ENCODE results near the gene MAP3K14. TPM values are rescaled to one million over a fixed set of nuclear protein-coding genes. Genes with fewer than 3 reads are reported as not detected.
A peak's percentile ranks its signal among the peaks of the same experiment; 100 is the strongest.

MAP3K14 gene
- polyA plus RNA-seq, 4 donors = 6.4 to 19.2 (median 11.1) TPM

DNA sequence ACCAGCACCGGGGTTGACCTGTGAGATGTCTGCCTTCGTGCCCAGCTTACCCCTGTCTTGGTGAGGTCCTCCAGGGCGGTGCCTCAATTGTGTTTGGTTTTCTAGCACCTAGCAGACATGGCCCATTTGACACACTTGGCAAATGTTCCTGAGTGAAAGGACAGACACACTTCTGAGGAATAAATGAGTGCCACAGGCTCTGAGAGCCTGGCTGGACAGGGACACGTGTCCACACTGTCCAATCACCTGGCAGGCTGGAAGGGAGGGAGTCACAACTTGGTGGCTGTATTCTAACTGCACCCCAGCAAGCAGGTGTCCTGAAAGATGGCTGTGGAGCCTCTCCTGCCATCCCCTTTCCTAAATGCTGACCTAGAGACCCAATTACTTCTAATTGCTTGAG, 7.4 kb downstream of the MAP3K14 start:
- H3K27ac ChIP-seq (ENCODE audit: low read depth in 1 of 3, low read length in 2 of 3) = peak overlapping the region in 2 of 3 donors; percentile 0 to 37
- WGBS, 3 donors = 53 to 86% (median 61%) methylated on average over 4 of the region's 4 CpGs
- peaks cover 30 to 53% (median 48%) of the 10 kb centered on the region in 3 donors for H3K4me1 ChIP-seq (ENCODE audit: control insufficient read depth in 3 of 3, insufficient read depth in 2 of 3, low read depth in 1 of 3, low read length in 2 of 3)
- FAIRE-seq (no peak), DNase-seq (peak in 1 of 2 donors; percentile 42)
- no peaks in the 10 kb centered on the region for H3K9me3 ChIP-seq (ENCODE audit: control insufficient read depth in 2 of 2, insufficient read depth in 1 of 2, low read depth in 1 of 2, low read length in 1 of 2)
- no peak overlapping the region for H3K4me3 ChIP-seq (ENCODE audit: low read depth in 1 of 3, low read length in 3 of 3)
- H3K36me3 ChIP-seq (ENCODE audit: control insufficient read depth in 3 of 3, insufficient read depth in 2 of 3, low read depth in 1 of 3, low read length in 3 of 3) = peaks cover 0 to 20% (median 0%) of the 10 kb centered on the region in 3 donors
- no peaks in the 10 kb centered on the region for H3K27me3 ChIP-seq (ENCODE audit: control insufficient read depth in 3 of 3, insufficient read depth in 3 of 3, low read length in 3 of 3)

DNA sequence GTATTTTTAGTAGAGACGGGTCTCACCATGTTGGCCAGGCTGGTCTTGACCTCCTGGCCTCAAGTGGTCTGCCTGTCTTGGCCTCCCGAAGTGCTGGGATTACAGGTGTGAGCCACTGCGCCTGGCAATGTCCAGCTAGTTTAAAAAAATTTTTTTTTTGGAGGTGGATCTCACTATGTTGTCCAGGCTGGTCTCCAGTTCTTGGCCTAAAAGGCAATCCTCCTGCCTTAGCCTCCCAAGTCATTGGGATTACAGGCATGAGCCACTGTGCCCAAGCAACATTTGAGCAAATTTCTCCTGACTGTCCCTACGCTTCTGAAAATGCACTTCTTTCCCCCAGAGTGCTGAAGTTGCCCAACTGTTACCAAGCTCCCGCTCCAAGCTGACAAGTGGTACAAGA, 8.0 kb downstream of the MAP3K14 start:
- no peaks in the 10 kb centered on the region for H3K9me3 ChIP-seq (ENCODE audit: control insufficient read depth in 2 of 2, insufficient read depth in 1 of 2, low read depth in 1 of 2, low read length in 1 of 2)
- H3K4me3 ChIP-seq (ENCODE audit: low read depth in 1 of 3, low read length in 3 of 3) = no peak overlapping the region
- no peak for DNase-seq
- H3K27ac ChIP-seq (ENCODE audit: low read depth in 1 of 3, low read length in 2 of 3) = peak overlapping the region in 2 of 3 donors; percentile 0 to 37
- no peak for FAIRE-seq
- H3K27me3 ChIP-seq (ENCODE audit: control insufficient read depth in 3 of 3, insufficient read depth in 3 of 3, low read length in 3 of 3) = no peaks in the 10 kb centered on the region
- H3K4me1 ChIP-seq (ENCODE audit: control insufficient read depth in 3 of 3, insufficient read depth in 2 of 3, low read depth in 1 of 3, low read length in 2 of 3) = peaks cover 30 to 52% (median 43%) of the 10 kb centered on the region in 3 donors
- peaks cover 0 to 20% (median 0%) of the 10 kb centered on the region in 3 donors for H3K36me3 ChIP-seq (ENCODE audit: control insufficient read depth in 3 of 3, insufficient read depth in 2 of 3, low read depth in 1 of 3, low read length in 3 of 3)
- WGBS, 3 donors = 93 to 97% (median 96%) methylated on average over 5 of the region's 5 CpGs

DNA sequence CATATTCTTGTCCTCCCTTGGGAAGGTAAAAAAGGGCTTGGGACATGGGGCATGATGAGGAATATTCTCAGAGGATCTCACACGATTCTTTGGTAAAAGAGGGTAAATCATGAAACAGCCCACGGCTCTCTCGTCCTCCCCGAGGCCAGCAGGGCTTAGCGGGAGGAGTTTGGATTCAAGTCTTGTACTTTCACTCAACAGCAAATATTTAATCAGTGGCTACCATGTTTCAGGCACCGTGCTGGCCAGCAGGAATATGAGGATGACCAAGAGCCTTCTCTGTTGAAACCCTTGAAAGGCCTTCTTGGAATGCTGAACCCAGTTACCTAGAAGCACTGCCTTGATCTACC, 8.8 kb downstream of the MAP3K14 start:
- FAIRE-seq = no peak
- Histone ChIP-seq H3K36me3 (ENCODE audit: control insufficient read depth in 3 of 3, insufficient read depth in 2 of 3, low read depth in 1 of 3, low read length in 3 of 3) (peaks cover 0 to 21% (median 0%) of the 10 kb centered on the region in 3 donors), H3K9me3 (ENCODE audit: control insufficient read depth in 2 of 2, insufficient read depth in 1 of 2, low read depth in 1 of 2, low read length in 1 of 2) (no peaks in the 10 kb centered on the region), H3K4me3 (ENCODE audit: low read depth in 1 of 3, low read length in 3 of 3) (no peak overlapping the region), H3K27me3 (ENCODE audit: control insufficient read depth in 3 of 3, insufficient read depth in 3 of 3, low read length in 3 of 3) (no peaks in the 10 kb centered on the region), H3K27ac (ENCODE audit: low read depth in 1 of 3, low read length in 2 of 3) (peak overlapping the region in 2 of 3 donors; percentile 69 to 82), H3K4me1 (ENCODE audit: control insufficient read depth in 3 of 3, insufficient read depth in 2 of 3, low read depth in 1 of 3, low read length in 2 of 3) (peaks cover 30 to 48% (median 34%) of the 10 kb centered on the region in 3 donors)
- WGBS, 3 donors = 41 to 57% (median 43%) methylated on average over 6 of the region's 6 CpGs
- DNase-seq = no peak

DNA sequence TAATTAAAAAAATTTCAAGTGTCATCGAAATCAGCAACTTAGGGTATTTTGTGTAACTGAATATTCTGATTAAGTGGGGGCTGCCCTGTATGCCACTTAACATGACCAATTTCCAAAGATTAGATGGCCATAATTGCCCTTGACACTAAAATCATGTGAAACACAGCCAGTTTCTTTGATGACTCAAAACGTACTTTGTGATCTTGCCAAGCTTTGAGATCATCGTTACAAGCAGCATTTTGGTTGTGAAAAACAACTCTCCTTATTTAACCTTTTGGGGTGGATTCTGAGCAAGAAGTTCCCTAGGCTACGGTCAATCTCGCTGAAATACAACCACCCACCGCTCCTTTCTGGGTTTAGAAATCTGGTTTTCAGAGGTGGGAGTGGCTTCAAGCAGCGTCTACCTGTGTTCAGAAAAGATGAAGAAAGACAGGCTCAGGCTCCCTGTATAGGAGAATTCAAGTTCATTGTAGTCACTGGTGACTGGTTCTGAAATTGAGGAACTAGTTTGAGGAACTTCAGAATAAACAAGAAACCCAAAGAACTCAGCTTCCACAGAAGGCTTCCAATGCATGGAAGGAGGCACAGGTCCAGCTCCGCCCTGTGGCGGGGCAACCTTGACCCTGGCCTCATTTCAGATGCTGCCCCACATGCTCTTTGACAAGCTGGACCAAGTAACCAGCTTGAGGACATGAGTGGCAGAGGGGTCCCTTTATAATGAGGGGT, 9.4 kb downstream of the MAP3K14 start:
- peak in 1 of 2 donors; percentile 55 for DNase-seq
- no peaks in the 10 kb centered on the region for H3K9me3 ChIP-seq (ENCODE audit: control insufficient read depth in 2 of 2, insufficient read depth in 1 of 2, low read depth in 1 of 2, low read length in 1 of 2)
- peaks cover 0 to 26% (median 0%) of the 10 kb centered on the region in 3 donors for H3K36me3 ChIP-seq (ENCODE audit: control insufficient read depth in 3 of 3, insufficient read depth in 2 of 3, low read depth in 1 of 3, low read length in 3 of 3)
- no peak overlapping the region for H3K4me3 ChIP-seq (ENCODE audit: low read depth in 1 of 3, low read length in 3 of 3)
- peaks cover 29 to 47% (median 30%) of the 10 kb centered on the region in 3 donors for H3K4me1 ChIP-seq (ENCODE audit: control insufficient read depth in 3 of 3, insufficient read depth in 2 of 3, low read depth in 1 of 3, low read length in 2 of 3)
- H3K27me3 ChIP-seq (ENCODE audit: control insufficient read depth in 3 of 3, insufficient read depth in 3 of 3, low read length in 3 of 3) = no peaks in the 10 kb centered on the region
- 15 to 28% (median 19%) methylated on average over 9 of the region's 9 CpGs for WGBS, 3 donors
- peak overlapping the region in 2 of 3 donors; percentile 69 to 82 for H3K27ac ChIP-seq (ENCODE audit: low read depth in 1 of 3, low read length in 2 of 3)
- no peak for FAIRE-seq

DNA sequence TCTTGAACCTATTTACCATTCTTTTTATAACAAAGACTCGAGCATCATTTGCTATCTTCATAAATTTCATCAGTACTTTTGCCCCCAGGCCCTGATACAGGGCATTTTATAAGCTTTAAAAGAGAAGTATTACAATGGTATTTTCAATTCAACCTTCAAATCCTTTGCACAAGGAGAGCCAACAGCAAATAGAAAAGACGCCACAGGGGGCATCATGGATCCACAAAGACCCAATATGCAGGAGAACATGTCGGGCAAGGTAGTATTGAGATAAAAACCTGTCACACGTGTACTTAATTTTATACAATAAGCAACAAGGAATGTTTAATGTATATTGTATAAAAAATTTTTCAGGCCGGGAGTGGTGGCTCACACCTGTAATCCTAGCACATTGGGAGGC, 10.2 kb downstream of the MAP3K14 start:
- DNase-seq = no peak
- WGBS, 3 donors = 43 to 69% (median 64%) methylated on average over 5 of the region's 5 CpGs
- peaks cover 22 to 43% (median 30%) of the 10 kb centered on the region in 3 donors for H3K4me1 ChIP-seq (ENCODE audit: control insufficient read depth in 3 of 3, insufficient read depth in 2 of 3, low read depth in 1 of 3, low read length in 2 of 3)
- H3K4me3 ChIP-seq (ENCODE audit: low read depth in 1 of 3, low read length in 3 of 3) = no peak overlapping the region
- no peaks in the 10 kb centered on the region for H3K27me3 ChIP-seq (ENCODE audit: control insufficient read depth in 3 of 3, insufficient read depth in 3 of 3, low read length in 3 of 3)
- peaks cover 0 to 26% (median 0%) of the 10 kb centered on the region in 3 donors for H3K36me3 ChIP-seq (ENCODE audit: control insufficient read depth in 3 of 3, insufficient read depth in 2 of 3, low read depth in 1 of 3, low read length in 3 of 3)
- no peaks in the 10 kb centered on the region for H3K9me3 ChIP-seq (ENCODE audit: control insufficient read depth in 2 of 2, insufficient read depth in 1 of 2, low read depth in 1 of 2, low read length in 1 of 2)
- FAIRE-seq = no peak
- H3K27ac ChIP-seq (ENCODE audit: low read depth in 1 of 3, low read length in 2 of 3) = peak overlapping the region in 2 of 3 donors; percentile 24 to 38

DNA sequence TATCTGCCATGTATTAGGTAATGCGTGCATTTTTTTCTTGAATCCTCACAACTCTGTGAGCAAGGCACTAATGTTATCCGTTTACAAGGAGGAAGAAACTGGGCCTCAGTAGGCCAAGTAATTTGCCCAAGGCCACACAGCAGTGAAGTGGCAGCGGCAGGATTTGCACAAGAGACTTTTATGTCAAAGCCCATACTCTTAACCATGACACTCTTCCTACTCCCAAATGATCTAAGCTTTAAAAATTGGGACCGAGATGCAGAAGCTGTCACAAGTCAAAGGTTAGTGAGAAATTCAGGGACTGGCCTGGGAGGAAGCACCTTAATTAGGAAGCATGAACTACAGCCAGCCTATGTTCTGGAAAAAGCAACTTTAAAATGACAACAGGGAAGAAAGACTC, 10.7 kb downstream of the MAP3K14 start:
- no peak for FAIRE-seq
- DNase-seq = no peak
- no peaks in the 10 kb centered on the region for H3K9me3 ChIP-seq (ENCODE audit: control insufficient read depth in 2 of 2, insufficient read depth in 1 of 2, low read depth in 1 of 2, low read length in 1 of 2)
- H3K4me3 ChIP-seq (ENCODE audit: low read depth in 1 of 3, low read length in 3 of 3) = no peak overlapping the region
- H3K27me3 ChIP-seq (ENCODE audit: control insufficient read depth in 3 of 3, insufficient read depth in 3 of 3, low read length in 3 of 3) = no peaks in the 10 kb centered on the region
- H3K36me3 ChIP-seq (ENCODE audit: control insufficient read depth in 3 of 3, insufficient read depth in 2 of 3, low read depth in 1 of 3, low read length in 3 of 3) = peaks cover 0 to 22% (median 0%) of the 10 kb centered on the region in 3 donors
- H3K27ac ChIP-seq (ENCODE audit: low read depth in 1 of 3, low read length in 2 of 3) = peak overlapping the region in 2 of 3 donors; percentile 1 to 38
- WGBS, 3 donors = 40 to 56% (median 50%) methylated on average over 4 of the region's 4 CpGs
- H3K4me1 ChIP-seq (ENCODE audit: control insufficient read depth in 3 of 3, insufficient read depth in 2 of 3, low read depth in 1 of 3, low read length in 2 of 3) = peaks cover 17 to 39% (median 28%) of the 10 kb centered on the region in 3 donors

DNA sequence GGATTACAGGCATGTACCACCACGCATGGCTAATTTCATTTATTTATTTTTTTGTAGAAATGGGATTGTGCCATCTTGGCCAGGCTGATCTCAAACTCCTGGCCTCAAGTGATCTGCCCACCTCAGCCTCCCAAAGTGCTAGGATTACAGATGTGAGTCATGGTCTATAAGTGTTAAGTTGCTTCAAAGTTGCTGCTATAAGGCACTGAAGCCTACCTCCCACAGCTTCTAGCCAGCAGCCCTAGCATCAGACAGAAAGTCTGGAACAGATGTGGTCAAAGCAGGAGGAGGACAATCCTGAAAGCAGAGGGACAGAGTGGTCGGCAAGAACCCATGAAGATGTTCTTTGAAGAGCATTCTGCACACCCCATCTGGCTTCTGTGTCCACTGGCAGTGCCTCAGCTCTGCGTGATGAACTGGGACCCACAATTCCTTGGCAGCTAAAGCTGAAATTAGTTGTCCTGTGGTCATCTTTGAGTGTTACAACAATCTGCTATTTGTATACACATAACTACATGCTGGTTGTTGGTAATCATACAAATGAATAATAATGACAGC, 11.2 kb downstream of the MAP3K14 start:
- Histone ChIP-seq H3K9me3 (ENCODE audit: control insufficient read depth in 2 of 2, insufficient read depth in 1 of 2, low read depth in 1 of 2, low read length in 1 of 2) (no peaks in the 10 kb centered on the region), H3K36me3 (ENCODE audit: control insufficient read depth in 3 of 3, insufficient read depth in 2 of 3, low read depth in 1 of 3, low read length in 3 of 3) (peaks cover 0 to 22% (median 0%) of the 10 kb centered on the region in 3 donors), H3K4me3 (ENCODE audit: low read depth in 1 of 3, low read length in 3 of 3) (no peak overlapping the region), H3K4me1 (ENCODE audit: control insufficient read depth in 3 of 3, insufficient read depth in 2 of 3, low read depth in 1 of 3, low read length in 2 of 3) (peaks cover 12 to 35% (median 28%) of the 10 kb centered on the region in 3 donors), H3K27ac (ENCODE audit: low read depth in 1 of 3, low read length in 2 of 3) (peak overlapping the region in 1 of 3 donors; percentile 70), H3K27me3 (ENCODE audit: control insufficient read depth in 3 of 3, insufficient read depth in 3 of 3, low read length in 3 of 3) (no peaks in the 10 kb centered on the region)
- 74 to 77% (median 74%) methylated on average over 3 of the region's 3 CpGs for WGBS, 3 donors
- FAIRE-seq (no peak), DNase-seq (no peak)

DNA sequence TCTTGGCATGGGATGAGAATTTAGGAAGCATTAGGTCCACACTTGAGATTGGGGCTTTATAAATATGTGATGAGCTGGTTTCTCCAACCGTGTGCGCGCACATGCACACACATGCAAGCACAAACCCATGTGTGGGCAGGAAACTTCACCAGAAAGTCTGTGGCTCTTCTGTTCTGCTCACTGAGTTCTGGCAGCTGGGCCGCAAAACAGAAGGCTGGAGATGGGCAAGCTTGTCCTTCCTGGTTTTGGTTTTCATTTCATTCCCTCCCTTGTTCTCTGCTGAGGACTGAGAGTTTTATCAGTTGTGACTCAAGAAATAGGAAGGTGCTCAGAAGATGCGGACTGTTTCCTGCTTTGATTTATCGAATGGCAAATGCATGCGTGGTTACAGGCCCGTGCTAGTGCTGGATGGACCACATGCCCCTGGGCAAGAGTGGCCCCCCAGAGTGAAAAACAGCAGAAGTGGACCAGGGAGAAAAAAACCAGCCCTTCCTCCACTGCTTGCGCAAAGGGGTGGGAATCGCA, 14.1 kb downstream of the MAP3K14 start:
- H3K4me3 ChIP-seq (ENCODE audit: low read depth in 1 of 3, low read length in 3 of 3) = no peak overlapping the region
- H3K36me3 ChIP-seq (ENCODE audit: control insufficient read depth in 3 of 3, insufficient read depth in 2 of 3, low read depth in 1 of 3, low read length in 3 of 3) = peaks cover 0 to 27% (median 0%) of the 10 kb centered on the region in 3 donors
- no peaks in the 10 kb centered on the region for H3K27me3 ChIP-seq (ENCODE audit: control insufficient read depth in 3 of 3, insufficient read depth in 3 of 3, low read length in 3 of 3)
- DNase-seq (peak in 1 of 2 donors; percentile 85), FAIRE-seq (no peak)
- peak overlapping the region in 2 of 3 donors; percentile 78 to 83 for H3K27ac ChIP-seq (ENCODE audit: low read depth in 1 of 3, low read length in 2 of 3)
- 31 to 44% (median 37%) methylated on average over 10 of the region's 10 CpGs for WGBS, 3 donors
- peaks cover 4 to 23% (median 15%) of the 10 kb centered on the region in 3 donors for H3K4me1 ChIP-seq (ENCODE audit: control insufficient read depth in 3 of 3, insufficient read depth in 2 of 3, low read depth in 1 of 3, low read length in 2 of 3)
- H3K9me3 ChIP-seq (ENCODE audit: control insufficient read depth in 2 of 2, insufficient read depth in 1 of 2, low read depth in 1 of 2, low read length in 1 of 2) = no peaks in the 10 kb centered on the region
